Panc1 (cell line): ENCODE data around the gene FPGT. TPM values are rescaled to one million over a fixed set of nuclear protein-coding genes. Genes with fewer than 3 reads are reported as not detected.

Experiments
- ATAC-seq: fragments of 200-7000 bp; cut with Tn5 transposase; 2 replicates; pipeline ENCODE4 v1.9.1; 2020; ENCODE audit warnings: mild to moderate bottlenecking, moderate library complexity
- BruUV-seq: library from RNA; stranded (reverse); fragments of 400-500 nt; replicated peaks from 2 replicates; lab custom pipeline; 2021; lab: Mats Ljungman, UMichigan
- CTCF ChIA-PET: fragments of 300-600 bp; sonication (Branson Sonifier 250); formaldehyde crosslinking; loops from one replicate; lab custom pipeline; 2022; ENCODE audit warnings: antibody characterized with exemption; lab: Charles Lee
- POLR2A ChIA-PET: fragments of 300-600 bp; sonication (Branson Sonifier 250); formaldehyde crosslinking; loops from one replicate; lab custom pipeline; 2022; ENCODE audit warnings: antibody characterized with exemption; lab: Charles Lee
- DNase-seq: peaks from one replicate; pipeline ENCODE4 v3.0.0-alpha.2; 2010; ENCODE audit warnings: low read depth, low spot score
- H3K27ac ChIP-seq: 2 replicates; pipeline ENCODE4 v1.5.1; 2011; ENCODE audit warnings: mild to moderate bottlenecking, low read length, inconsistent platforms
- H3K27me3 ChIP-seq: fragments of 200-500 bp; sonication (Bioruptor generic); 2 replicates; pipeline ENCODE4 v1.6.0; 2014; ENCODE audit warnings: low read length, inconsistent platforms; ENCODE audit not compliant: control insufficient read depth, insufficient read depth
- H3K36me3 ChIP-seq: fragments of 200-500 bp; sonication (Bioruptor generic); 2 replicates; pipeline ENCODE4 v1.5.1; 2014; ENCODE audit warnings: inconsistent platforms, mild to moderate bottlenecking, low read length, moderate library complexity; ENCODE audit not compliant: control insufficient read depth, insufficient read depth
- H3K4me1 ChIP-seq: 2 replicates; pipeline ENCODE4 v1.5.1; 2011; ENCODE audit warnings: inconsistent platforms, mild to moderate bottlenecking, low read length, moderate library complexity; ENCODE audit not compliant: control insufficient read depth, insufficient read depth
- H3K4me3 ChIP-seq, 2 experiments: 2 replicates each; pipeline ENCODE4 v1.5.1; 2011 to 2012; ENCODE audit warnings: low read depth in 2 of 2, low read length in 2 of 2, mild to moderate bottlenecking in 2 of 2, inconsistent platforms in 1 of 2, moderate library complexity in 1 of 2
- H3K9me3 ChIP-seq: fragments of 200-500 bp; sonication (Bioruptor generic); 2 replicates; pipeline ENCODE4 v1.5.1; 2014; ENCODE audit warnings: low read depth, mild to moderate bottlenecking, inconsistent platforms, low read length, moderate library complexity; ENCODE audit not compliant: control insufficient read depth, insufficient read depth
- POLR2AphosphoS5 ChIP-seq: IDR thresholded peaks from 2 replicates; pipeline ENCODE4 v1.6.1; 2012; ENCODE audit warnings: mild to moderate bottlenecking, low read depth, low read length, moderate library complexity
- SIN3A ChIP-seq: IDR thresholded peaks from 2 replicates; pipeline ENCODE4 v1.6.1; 2012; ENCODE audit warnings: low read depth, mild to moderate bottlenecking, low read length, moderate library complexity, borderline replicate concordance; ENCODE audit not compliant: insufficient read depth
- TCF7L2 ChIP-seq: IDR thresholded peaks from 2 replicates; pipeline ENCODE4 v1.6.1; 2011; ENCODE audit warnings: mild to moderate bottlenecking, low read depth, low read length, inconsistent platforms
- in situ Hi-C: cut with HindIII; loops from 2 replicates; pipeline ENCODE4 v1.10.0; 2016; ENCODE audit warnings: low sequenced_read_pairs, low pct_unique_long_range_greater_than_20kb
- intact Hi-C: fragments of 100-400 bp; cut with micrococcal nuclease; formaldehyde crosslinking; loops from one replicate; pipeline ENCODE4 v1.10.0; 2022; ENCODE audit not compliant: unreplicated experiment
- total RNA-seq: library from RNA; stranded (reverse); gene quantifications from one replicate; pipeline ENCODE4 v1.2.1, GENCODE V29; 2021; ENCODE audit not compliant: unreplicated experiment
- TF ChIP-seq, protein P1 (sequence below), 2 experiments: IDR thresholded peaks; 2 replicates each; pipeline ENCODE4 v1.6.1; 2011 to 2012; ENCODE audit warnings: low read depth in 2 of 2, control low read depth in 1 of 2, low read length in 1 of 2, mild to moderate bottlenecking in 1 of 2, moderate library complexity in 1 of 2; ENCODE audit not compliant: insufficient read depth in 1 of 2
- TF ChIP-seq, protein P2 (sequence below): fragments of 450-650 bp; IDR thresholded peaks from 2 replicates; pipeline ENCODE4 v1.5.1; 2017; ENCODE audit warnings: mild to moderate bottlenecking

Gene FPGT
- total RNA-seq, 1 experiment from 2014 or later = 12.9 TPM

DNA sequence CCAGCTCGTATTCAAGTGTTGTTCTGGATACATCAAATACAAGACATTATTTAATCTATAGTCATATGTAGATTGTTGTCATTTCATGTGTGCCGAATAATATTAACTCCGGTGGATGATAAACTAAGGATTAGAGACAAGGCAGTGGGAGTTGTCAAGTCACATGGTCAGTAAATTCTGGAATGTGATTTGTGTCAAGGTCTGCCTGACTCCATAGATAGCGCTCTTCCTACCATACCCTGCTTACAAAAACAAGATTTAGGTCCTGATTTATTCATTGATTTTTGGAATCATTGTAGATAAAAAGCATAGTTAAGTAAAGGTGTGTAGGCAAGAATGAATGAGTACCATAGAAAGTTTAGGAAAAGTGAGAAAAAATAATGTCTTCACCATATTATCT lies 39.7 kb downstream of the FPGT start:
- Histone ChIP-seq H3K4me1 (no peaks in the 10 kb centered on the region), H3K27me3 (no peaks in the 10 kb centered on the region), H3K4me3 (no peak overlapping the region), H3K9me3 (no peaks in the 10 kb centered on the region), H3K27ac (no peak overlapping the region), H3K36me3 (no peaks in the 10 kb centered on the region)
- TF ChIP-seq, protein P1, sequence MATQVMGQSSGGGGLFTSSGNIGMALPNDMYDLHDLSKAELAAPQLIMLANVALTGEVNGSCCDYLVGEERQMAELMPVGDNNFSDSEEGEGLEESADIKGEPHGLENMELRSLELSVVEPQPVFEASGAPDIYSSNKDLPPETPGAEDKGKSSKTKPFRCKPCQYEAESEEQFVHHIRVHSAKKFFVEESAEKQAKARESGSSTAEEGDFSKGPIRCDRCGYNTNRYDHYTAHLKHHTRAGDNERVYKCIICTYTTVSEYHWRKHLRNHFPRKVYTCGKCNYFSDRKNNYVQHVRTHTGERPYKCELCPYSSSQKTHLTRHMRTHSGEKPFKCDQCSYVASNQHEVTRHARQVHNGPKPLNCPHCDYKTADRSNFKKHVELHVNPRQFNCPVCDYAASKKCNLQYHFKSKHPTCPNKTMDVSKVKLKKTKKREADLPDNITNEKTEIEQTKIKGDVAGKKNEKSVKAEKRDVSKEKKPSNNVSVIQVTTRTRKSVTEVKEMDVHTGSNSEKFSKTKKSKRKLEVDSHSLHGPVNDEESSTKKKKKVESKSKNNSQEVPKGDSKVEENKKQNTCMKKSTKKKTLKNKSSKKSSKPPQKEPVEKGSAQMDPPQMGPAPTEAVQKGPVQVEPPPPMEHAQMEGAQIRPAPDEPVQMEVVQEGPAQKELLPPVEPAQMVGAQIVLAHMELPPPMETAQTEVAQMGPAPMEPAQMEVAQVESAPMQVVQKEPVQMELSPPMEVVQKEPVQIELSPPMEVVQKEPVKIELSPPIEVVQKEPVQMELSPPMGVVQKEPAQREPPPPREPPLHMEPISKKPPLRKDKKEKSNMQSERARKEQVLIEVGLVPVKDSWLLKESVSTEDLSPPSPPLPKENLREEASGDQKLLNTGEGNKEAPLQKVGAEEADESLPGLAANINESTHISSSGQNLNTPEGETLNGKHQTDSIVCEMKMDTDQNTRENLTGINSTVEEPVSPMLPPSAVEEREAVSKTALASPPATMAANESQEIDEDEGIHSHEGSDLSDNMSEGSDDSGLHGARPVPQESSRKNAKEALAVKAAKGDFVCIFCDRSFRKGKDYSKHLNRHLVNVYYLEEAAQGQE (IDR thresholded peaks at IDR 0.05; ENCODE audit: insufficient read depth in 1 of 2, low read depth in 2 of 2, low read length in 1 of 2) = no peak
- TF ChIP-seq, protein P2, sequence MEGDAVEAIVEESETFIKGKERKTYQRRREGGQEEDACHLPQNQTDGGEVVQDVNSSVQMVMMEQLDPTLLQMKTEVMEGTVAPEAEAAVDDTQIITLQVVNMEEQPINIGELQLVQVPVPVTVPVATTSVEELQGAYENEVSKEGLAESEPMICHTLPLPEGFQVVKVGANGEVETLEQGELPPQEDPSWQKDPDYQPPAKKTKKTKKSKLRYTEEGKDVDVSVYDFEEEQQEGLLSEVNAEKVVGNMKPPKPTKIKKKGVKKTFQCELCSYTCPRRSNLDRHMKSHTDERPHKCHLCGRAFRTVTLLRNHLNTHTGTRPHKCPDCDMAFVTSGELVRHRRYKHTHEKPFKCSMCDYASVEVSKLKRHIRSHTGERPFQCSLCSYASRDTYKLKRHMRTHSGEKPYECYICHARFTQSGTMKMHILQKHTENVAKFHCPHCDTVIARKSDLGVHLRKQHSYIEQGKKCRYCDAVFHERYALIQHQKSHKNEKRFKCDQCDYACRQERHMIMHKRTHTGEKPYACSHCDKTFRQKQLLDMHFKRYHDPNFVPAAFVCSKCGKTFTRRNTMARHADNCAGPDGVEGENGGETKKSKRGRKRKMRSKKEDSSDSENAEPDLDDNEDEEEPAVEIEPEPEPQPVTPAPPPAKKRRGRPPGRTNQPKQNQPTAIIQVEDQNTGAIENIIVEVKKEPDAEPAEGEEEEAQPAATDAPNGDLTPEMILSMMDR = no peak
- no peak for TF ChIP-seq TCF7L2
- TF ChIP-seq POLR2AphosphoS5 = no peak
- no peak for TF ChIP-seq SIN3A
- DNase-seq = no peak
- POLR2A ChIA-PET = no interaction called here
- intact Hi-C loops (no loop called here), in situ Hi-C loops (no loop called here)
- CTCF ChIA-PET = no interaction called here
- no TSS peak for BruUV-seq
- ATAC-seq = no peak

DNA sequence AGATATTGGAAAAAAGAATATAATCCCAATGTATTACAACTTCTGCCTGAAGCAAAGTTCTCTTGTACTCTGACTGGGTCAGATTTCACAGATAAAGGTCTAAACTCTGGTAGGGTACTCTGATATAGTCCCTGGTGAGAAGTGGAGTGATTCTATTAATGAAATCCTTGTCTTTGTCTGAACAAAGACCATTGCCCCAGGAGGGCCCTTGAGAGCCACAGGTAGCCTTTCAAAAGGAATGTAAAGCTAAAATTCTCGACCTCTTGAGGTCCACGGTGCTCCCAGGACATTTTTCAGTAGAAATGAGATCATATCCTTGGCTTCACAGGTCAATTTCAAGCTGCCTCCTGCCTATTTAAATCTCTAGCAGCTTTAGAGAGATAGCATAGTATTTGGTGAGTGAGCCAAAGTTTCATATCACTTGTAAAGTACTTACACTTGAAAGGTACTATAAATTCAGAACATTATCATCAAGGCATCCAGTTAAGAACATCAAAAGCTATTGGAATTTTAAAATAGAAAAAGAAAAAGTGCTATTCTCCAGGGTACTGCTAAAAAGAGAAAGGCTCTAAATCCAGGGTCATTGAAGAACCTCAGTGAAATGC lies 47.2 kb downstream of the FPGT start:
- CTCF ChIA-PET = no interaction called here
- DNase-seq = no peak
- no peaks in the 10 kb centered on the region for H3K4me1 ChIP-seq
- no peak for ATAC-seq
- H3K9me3 ChIP-seq = no peaks in the 10 kb centered on the region
- no peaks in the 10 kb centered on the region for H3K27me3 ChIP-seq
- in situ Hi-C loops = no loop called here
- no peak overlapping the region for H3K27ac ChIP-seq
- H3K36me3 ChIP-seq = no peaks in the 10 kb centered on the region
- intact Hi-C loops = loop anchor here (2.0 kb wide), 1 partner anchor 20 kb away; no protein-coding TSS in a partner anchor
- POLR2A ChIA-PET = no interaction called here
- TF ChIP-seq, protein P2 = no peak
- TF ChIP-seq, protein P1 (IDR thresholded peaks at IDR 0.05; ENCODE audit: insufficient read depth in 1 of 2, low read depth in 2 of 2, low read length in 1 of 2) = no peak
- TF ChIP-seq TCF7L2 = no peak
- no TSS peak for BruUV-seq
- no peak overlapping the region for H3K4me3 ChIP-seq
